Urothelium cell line (cell line): ENCODE data around the gene GNG11.
"Not testable (repeated sequence)": the region's sequence is repeated elsewhere in the genome, so short reads cannot be mapped to it uniquely, and the experiment has no call there.

Experiments used
- DNase-seq: peaks from one replicate; pipeline ENCODE4 v3.0.0; 2011; ENCODE audit warnings: low spot score, mixed read lengths
- FAIRE-seq: peaks from 2 replicates; lab custom pipeline; 2011; peaks lifted over from hg19 to GRCh38; lab: Jason Lieb, UNC

The GNG11 gene

DNA sequence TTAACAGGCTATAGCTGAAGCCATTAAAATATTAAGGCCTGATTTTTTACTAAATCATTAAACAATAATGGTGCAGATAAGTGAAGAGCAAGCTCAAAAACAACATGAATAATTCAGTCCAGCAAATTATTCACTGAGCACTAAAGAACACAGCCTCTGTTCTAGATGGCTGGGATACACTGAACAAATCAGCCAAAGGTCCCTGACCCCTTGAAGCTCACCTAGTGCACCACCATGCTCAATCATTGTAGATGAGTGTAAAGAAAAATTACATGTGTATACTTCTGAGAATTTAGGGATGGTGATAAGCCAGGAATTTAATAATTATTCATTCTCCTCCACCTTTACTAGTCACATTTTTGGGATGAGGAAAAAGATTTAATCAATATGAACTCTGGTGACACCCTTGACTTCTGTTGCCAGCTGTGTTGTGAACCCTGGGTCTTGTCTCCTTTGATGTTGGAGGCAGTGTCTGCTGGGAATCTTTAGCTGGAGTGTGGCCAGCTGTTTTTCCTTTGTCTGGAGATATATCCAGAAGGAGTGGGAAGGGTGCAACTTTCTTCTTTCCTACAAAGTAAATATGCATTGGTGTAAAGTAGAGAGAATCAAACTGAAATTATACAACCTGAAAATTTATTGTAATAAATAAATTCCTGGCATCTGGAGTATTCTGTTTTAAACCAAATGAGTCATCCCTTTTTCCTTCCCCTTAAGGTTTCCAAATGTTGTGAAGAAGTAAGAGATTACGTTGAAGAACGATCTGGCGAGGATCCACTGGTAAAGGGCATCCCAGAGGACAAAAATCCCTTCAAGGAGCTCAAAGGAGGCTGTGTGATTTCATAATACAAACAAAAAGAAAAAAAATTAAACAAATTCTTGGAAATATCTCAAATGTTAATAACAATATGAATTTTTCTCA, 11.2 kb upstream of the GNG11 start:
- FAIRE-seq (peak; percentile 55), DNase-seq (peak; percentile 22)

DNA sequence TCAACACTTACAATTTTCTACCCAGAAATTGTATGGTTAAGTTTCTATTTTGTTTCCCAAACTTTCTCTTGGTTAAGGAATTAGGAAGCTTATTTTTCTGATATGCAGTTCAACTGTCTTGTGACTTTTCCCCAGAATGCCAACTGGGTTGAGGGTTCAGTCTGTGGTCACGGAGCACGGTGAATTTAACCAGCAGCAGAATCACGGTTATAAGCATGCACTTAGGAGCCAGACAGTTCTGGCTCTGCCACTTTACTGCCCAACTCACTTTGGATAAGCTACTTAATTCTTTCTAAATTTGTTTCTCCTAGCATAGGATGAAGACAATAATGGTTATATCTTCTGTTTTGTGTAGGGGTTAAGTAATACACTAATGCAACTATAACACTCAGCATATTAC, 10.3 kb upstream of the GNG11 start:
- peak; percentile 83 for FAIRE-seq
- DNase-seq: not testable (repeated sequence)

DNA sequence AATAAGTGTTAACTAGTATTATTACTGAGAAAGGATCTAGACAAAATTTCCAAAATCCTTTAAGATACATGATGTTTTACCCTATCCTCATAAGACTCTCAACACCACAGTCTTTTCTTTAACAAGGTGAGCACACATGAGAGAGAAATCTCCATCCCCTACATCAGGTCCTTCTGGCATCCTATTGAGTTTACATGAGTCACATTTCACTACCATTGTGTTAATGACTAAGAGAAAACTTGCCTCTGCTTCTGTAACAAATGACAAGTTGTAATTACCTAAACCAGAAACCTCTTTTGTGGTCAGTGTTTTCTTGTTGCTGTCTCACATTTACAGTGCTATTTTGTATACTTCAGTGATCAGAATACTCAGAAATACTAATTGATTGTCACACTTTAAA, 9.9 kb upstream of the GNG11 start:
- peak; percentile 90 for FAIRE-seq
- DNase-seq: not testable (repeated sequence)

DNA sequence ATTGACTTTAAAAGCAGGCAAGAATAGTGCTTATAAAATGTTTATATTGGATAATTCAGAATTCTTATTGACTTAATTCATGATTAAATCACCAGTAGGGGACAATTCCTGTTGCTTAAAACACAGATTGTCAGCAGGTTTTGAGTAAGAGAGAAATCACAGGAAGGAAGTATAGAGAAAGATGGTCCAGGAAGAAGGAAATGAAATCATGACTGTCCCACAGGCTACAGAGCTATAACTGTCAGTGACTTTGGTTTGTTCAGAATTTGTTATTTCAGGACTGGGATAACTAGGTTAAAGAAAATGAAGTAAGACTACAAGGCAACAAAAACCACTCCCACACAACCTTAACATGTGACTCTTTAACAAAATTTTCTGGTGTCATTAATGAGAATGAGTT, 8.3 kb upstream of the GNG11 start:
- FAIRE-seq: no peak
- no peak for DNase-seq

DNA sequence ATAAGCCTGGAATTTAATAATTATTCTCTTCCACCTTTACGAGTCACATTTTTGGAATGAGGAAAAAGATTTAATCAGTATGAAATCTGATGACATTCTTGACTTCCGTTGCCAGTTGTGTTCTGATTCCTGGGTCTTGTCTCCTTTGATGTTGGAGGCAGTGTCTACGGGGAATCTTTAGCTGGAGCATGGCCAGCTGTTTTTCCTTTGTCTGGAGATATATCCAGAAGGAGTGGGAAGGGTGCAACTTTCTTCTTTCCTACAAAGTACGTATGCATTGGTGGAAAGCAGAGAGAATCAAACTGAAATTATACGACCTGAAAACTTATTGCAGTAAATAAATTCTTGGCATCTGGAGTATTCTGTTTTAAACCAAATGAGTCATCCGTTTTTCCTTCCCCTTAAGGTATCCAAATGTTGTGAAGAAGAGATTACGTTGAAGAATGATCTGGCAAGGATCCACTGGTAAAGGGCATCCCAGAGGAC, 6.9 kb upstream of the GNG11 start:
- FAIRE-seq (peak; percentile 42), DNase-seq (peak; percentile 53)

DNA sequence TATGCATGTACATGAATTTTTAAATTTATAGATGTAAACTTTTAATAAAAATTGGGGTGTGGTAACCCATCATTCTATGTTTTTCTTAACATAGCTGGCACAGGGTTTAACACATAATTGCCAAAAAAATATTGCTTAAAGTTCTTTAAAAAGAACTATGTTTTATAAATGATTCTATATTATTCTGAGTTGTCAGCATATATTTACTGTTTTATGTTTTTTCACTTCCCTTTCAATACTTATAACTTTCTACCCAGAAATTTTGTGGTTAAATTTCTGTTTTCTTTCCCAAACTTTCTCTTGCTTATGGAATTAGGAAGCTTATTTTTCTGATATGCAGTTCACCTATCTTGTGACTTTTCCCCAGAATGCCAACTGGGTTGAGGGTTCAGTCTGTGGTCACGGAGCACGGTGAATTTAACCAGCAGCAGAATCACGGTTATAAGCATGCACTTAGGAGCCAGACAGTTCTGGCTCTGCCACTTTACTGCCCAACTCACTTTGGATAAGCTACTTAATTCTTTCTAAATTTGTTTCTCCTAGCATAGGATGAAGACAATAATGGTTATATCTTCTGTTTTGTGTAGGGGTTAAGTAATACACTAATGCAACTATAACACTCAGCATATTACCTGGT, 6.2 kb upstream of the GNG11 start:
- not testable (repeated sequence) for DNase-seq
- FAIRE-seq: peak; percentile 98

DNA sequence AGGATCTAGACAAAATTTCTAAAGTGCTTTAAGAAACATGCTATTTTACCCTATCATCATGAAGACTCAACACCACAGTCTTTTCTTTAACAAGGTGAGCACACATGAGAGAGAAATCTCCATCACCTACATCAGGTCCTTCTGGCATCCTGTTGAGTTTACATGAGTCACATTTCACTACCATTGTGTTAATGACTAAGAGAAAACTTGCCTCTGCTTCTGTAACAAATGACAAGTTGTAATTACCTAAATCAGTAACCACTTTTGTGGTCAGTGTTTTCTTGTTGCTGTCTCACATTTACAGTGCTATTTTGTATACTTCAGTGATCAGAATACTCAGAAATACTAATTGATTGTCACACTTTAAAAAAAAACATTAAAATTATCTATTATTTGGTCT, 5.6 kb upstream of the GNG11 start:
- peak; percentile 87 for FAIRE-seq
- not testable (repeated sequence) for DNase-seq

DNA sequence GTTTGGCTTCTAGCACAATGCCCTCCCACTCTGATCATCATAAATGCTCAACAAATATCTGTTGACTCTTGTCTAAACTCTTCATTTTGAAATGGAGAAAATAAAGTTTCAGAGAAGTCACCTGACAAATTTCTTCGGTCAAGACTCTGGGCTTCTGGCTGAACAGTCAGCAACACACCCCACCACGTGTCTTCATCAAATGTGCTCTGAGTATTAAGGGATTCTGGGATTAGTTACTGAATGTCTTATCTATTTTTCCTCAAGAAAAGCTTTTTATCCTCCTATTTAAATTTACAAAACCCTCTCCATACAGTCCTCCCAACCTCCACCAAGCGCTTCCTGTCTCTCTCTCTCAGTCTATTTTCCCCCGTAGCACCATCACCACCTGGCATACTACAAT, 5.2 kb upstream of the GNG11 start:
- FAIRE-seq, DNase-seq: not testable (repeated sequence)

DNA sequence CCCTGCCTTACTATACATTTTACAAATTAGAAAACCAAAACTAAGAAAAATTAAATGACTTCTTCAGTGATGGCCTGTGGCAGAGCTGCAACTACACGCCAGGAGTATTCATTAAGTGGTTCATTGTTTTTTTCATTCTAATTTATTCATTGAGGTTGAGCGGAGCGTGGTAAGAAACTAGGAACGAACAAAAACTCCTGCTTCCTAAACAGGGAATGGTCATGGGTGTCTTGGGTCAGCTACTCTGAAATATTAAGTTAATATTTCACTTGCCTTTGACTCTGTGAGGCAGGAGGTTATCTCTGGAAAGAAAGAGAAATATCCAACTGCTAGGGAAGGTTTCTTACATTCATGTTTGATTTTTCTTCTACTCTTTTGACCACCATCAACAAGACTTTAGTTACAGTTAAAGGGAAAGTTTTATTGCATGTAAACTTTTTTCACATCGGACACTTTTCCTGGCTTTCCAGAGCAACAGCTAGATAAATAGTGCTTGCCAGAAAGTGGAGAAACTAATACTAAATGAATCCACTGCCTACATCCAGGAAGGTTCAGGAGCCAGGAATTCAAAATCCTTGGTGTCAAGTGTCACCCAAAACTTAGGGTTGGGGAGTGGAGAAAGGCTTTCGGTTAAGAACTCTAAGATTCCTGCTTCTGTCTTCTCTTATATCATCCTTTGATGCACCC, 896 bp upstream of the GNG11 start:
- DNase-seq (no peak), FAIRE-seq (no peak)

DNA sequence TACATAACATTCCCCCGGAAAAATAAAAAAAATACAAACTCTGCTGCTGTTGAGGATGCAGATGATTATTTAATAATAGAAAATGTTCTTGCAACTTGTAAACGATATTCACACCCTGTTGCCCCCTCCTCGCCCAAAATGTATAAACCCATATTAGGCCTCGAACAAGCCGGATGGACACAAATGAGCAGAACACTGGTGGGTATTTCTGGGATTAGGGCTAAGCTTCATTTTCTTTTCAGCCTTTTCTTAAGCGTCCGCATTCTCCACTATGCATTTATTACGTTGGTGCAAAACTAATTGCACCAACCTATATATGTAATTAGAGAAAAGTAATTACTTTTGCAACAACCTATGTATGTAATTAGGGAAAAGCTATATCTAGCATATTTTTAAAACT, 349 bp upstream of the GNG11 start:
- DNase-seq (no peak), FAIRE-seq (no peak)

DNA sequence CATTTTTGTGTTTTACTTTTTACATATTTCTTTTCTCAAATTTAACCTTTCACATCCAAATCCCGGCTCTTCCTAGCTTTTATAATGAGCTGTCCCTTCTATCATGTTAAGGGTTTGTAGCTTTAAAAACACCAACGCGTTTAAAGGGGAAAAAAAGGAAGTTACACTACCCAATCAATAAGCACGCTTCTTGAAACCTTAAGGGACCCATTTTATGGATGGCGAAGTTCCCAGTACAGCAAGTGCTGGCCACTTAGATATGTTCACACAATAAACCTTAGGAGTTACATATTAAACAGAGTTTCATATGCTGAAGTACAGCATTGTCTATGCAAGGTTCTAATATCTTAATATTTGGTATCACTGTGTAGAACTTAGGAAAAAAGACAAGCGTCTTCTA, 1.8 kb downstream of the GNG11 start:
- FAIRE-seq (no peak), DNase-seq (no peak)

DNA sequence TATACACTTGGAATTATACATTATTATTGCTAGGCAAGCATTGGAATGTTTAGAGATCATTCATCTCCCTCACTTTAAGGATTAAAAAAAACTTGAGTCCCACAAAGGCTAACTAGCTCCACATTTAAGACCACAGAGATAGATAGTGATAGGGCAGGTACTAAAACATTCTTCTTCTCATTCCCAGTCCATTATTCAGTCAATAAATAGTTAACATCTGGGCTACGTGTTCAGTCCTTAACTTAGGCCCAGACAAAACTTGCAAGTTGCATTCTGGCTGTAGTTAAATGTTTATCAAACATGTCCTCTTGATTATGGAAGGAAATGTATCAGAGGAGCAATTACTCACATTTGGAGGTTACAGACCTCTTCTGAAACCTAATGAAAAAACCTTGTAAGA, 2.4 kb downstream of the GNG11 start:
- DNase-seq: no peak
- FAIRE-seq: no peak

DNA sequence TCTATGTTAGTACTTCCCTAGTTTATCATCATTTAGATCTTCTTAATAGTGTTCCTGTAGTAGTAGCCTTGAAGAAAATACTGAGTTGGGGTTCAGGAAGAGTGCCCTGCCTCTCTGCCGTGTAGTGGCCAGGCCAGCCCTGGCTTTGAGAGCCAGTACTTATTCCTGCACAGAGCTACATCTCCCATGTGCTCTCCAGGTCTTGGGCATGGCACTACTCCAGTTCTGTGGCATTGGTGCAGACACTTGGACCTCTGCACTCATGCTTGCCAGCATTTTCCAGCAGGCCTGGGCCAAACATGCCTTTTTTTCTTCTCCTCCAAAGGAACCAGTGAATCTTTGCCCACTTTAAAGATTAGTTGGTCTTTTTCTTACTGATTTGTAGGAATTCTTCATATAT, 5.3 kb downstream of the GNG11 start:
- FAIRE-seq (no peak), DNase-seq (no peak)

DNA sequence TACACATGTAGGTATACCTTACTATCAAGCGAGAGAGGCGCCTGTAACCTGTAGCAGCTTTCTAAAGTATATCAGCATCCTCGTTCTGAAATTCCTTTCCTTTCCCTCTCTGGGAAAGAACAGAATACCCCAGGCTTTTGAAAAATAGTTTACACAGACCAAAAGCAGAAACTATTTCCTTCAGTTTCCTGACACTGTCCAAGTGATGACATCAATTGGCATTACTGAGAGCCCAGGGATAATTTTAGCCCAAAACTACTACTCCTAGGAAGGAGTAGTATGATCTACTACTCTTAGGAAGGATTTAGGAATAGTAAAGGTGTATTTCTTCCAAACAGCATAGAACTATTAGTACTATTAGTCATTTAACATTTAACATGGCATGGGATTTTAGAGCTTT, 6.0 kb downstream of the GNG11 start:
- FAIRE-seq: no peak
- DNase-seq: no peak

DNA sequence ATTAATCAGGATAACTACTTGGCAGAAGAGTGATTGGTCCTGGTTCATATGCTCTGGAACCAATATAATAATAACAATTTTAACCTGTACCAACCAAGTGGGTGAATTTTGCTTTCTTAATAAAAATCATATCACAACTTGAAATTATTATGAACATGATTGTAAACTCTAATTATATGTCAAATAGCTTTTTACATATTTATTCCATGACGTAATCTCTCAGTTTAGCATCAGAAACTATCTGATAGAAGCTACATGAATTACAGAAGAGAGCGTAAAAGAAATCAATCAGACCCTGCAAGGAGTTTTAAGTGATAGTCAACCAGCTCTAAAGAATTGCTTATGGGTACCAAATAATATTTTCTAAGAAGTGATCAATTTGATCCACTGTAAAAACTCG, 10.1 kb downstream of the GNG11 start:
- FAIRE-seq: no peak

DNA sequence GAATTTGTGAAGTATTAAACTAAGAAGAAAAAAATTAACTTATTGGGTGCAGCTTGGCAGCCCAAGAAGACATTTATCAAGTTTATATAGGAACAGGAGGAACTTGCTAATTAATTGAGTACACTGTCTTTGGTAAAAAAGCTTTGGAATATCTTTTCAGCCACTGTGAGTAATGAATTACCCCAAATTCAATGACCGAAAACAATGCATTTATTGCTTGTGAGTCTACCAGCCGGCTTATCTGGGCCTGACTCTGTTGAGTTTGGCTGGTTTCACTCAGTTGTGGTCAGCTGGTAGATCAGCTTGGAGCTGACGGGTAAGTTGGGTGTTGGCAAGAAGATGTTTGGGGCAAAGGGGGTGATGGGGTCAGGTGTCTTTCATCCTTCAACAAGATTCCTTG, 11.6 kb downstream of the GNG11 start:
- no peak for DNase-seq
- FAIRE-seq: peak; percentile 66

More for the DNA sequence above, 10.1 kb downstream of the GNG11 start:
- no peak for DNase-seq

DNA sequence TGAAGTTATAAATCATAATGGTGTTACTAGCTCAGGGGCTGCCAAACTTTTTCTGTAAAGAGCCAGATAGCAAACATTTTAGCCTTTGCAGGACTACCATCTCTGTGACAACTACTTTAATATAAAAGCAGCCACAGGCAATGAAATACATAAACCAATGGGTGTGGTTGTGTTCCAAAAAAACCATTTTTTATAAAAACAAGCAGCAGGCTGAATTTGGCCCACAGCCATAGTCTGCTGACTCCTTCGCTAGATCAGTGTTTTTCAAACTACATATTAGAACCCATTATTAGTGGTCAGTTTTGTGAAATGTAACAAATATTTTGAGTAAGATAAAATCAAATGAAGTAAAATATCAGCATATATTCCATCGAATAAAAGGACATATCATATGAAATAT, 13.6 kb downstream of the GNG11 start:
- DNase-seq: no peak
- FAIRE-seq: no peak

DNA sequence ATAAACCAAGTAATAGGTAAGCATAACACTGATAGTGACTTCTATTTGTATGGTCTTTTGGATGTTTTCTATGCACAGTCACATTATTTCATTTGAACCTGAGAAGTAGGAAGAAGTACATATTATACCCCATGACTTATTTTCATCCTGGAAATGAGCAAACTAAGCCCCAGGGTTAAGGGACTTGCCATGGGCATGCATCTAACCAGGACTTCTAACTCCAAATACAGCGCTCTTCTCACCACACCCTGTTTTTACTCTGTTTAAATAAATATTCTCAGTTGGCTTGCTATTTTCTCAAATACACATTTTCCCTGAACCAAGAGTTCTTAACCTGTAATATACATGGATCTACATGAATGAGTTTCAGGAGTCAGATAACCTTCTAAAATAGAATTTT, 16.3 kb downstream of the GNG11 start:
- no peak for FAIRE-seq
- DNase-seq: no peak

DNA sequence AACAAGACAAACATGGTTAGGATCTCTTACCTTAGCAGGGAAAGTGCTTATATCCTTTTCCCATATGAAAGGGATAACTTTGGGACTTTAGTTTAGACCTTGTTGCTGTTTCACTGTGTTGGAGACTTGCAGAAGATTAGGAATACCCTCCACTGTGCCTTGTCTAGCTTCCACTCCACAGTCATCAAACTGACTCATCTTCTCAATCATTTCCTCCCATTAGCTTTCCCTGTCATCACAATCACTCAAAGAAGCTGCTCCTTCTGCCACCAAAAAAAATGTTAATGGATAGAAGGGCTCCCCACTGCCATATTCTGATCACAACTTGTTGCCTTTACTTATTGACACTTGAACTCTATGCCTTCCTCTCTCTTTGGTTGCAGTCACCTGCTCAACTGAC, 16.8 kb downstream of the GNG11 start:
- no peak for FAIRE-seq
- DNase-seq: no peak

DNA sequence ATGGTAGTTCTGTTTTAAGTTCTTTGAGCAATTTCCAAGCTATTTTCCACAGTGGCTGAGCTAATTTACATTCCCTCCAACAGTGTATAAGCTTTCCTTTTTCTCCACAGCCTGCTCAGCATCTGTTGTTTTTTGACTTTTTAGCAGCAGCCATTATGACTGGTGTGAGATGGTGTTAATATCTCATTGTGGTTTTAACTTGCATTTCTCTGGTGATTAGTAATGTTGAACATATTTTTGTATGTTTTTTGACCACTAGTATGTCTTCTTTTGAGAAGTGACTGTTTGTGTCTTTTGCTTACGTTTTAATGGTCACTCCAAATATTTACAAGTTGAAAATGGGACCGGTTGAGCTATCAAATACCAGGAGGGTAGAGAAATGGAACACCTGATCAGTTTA, 20.4 kb downstream of the GNG11 start:
- FAIRE-seq (no peak), DNase-seq (no peak)

DNA sequence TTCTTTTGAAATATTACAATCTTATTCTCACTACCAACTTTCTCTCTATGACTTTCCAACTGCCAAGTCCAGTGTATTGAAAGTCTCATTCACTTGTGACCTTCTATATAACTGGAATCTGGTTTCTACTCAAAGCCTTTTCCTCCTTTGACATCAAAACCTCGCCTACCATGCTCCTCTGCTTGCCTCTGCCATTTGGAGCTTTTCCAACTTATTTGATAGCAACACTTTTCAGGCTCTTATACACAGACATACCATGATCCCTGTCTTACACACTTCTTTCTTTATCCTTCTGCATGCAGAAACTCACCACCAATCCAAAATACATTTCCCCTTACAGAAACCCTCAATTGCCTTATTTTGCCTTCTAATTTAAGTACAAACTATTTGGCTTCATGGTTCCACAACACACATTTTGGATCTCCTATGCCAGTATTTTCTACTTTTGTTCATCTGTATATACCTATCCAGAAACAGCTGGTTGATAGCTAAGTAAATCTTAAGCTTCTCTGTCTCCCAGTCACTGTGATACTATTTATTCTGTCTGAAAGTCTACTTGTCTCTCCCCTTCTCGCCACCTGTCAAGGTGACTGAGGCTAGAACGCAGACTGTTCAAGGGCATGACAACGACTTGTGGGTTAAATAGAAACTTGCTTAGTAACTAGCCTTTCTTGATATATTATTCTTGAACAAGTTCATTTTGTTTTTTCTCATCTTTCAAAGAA, 22.4 kb downstream of the GNG11 start:
- FAIRE-seq (no peak), DNase-seq (no peak)
